SK-N-SH treated with all-trans-retinoic acid at 6 μM for 48 hours (cell line): ENCODE data around the gene DNAH14.
"Not testable (repeated sequence)": the region's sequence is repeated elsewhere in the genome, so short reads cannot be mapped to it uniquely, and the experiment has no call there.

ENCODE experiments used
- ATAC-seq: fragments of 200-7000 bp; cut with Tn5 transposase; 3 replicates; pipeline ENCODE4 v1.9.1; 2020; ENCODE audit warnings: mild to moderate bottlenecking, moderate library complexity
- ARNTL ChIP-seq: fragments of 450-650 bp; formaldehyde crosslinking; IDR thresholded peaks from 2 replicates; pipeline ENCODE4 v1.5.0; 2020; ENCODE audit warnings: low read depth, mild to moderate bottlenecking, moderate library complexity, borderline replicate concordance
- BACH2 ChIP-seq: fragments of 250-450 bp; sonication (Bioruptor Pico); IDR thresholded peaks from 2 replicates; pipeline ENCODE4 v1.9.0; 2021; ENCODE audit warnings: mild to moderate bottlenecking, borderline replicate concordance
- CREB5 ChIP-seq: fragments of 250-450 bp; sonication (Bioruptor Pico); IDR thresholded peaks from 2 replicates; pipeline ENCODE4 v1.5.1; 2020; ENCODE audit warnings: low read depth, mild to moderate bottlenecking, moderate library complexity
- CSDC2 ChIP-seq: fragments of 250-450 bp; sonication (Bioruptor Pico); IDR thresholded peaks from 2 replicates; pipeline ENCODE4 v1.5.0; 2020; ENCODE audit warnings: mild to moderate bottlenecking, moderate library complexity
- GLIS3 ChIP-seq: fragments of 250-450 bp; sonication (Bioruptor Pico); IDR thresholded peaks from 2 replicates; pipeline ENCODE4 v1.5.0; 2020; ENCODE audit warnings: mild to moderate bottlenecking, moderate library complexity
- OSR1 ChIP-seq: fragments of 250-450 bp; sonication (Bioruptor Pico); IDR thresholded peaks from 2 replicates; pipeline ENCODE4 v1.8.0; 2022; ENCODE audit warnings: moderate library complexity, mild to moderate bottlenecking, inconsistent platforms
- POU6F1 ChIP-seq: fragments of 250-450 bp; sonication (Bioruptor Pico); IDR thresholded peaks from 2 replicates; pipeline ENCODE4 v1.8.0; 2021; ENCODE audit warnings: low read depth, mild to moderate bottlenecking, moderate library complexity, borderline replicate concordance
- PPARA ChIP-seq: fragments of 250-450 bp; sonication (Bioruptor Pico); IDR thresholded peaks from 2 replicates; pipeline ENCODE4 v1.5.0; 2020; ENCODE audit warnings: mild to moderate bottlenecking, borderline replicate concordance
- RARB ChIP-seq: fragments of 250-450 bp; sonication (Bioruptor Pico); IDR thresholded peaks from 2 replicates; pipeline ENCODE4 v1.8.0; 2021; ENCODE audit warnings: mild to moderate bottlenecking, moderate library complexity
- SNAI2 ChIP-seq: fragments of 250-450 bp; sonication (Bioruptor Pico); IDR thresholded peaks from 2 replicates; pipeline ENCODE4 v1.5.0; 2020; ENCODE audit warnings: mild to moderate bottlenecking, moderate library complexity
- TCF4 ChIP-seq: fragments of 250-450 bp; sonication (Bioruptor Pico); IDR thresholded peaks from 2 replicates; pipeline ENCODE4 v1.8.0; 2021; ENCODE audit warnings: mild to moderate bottlenecking, moderate library complexity, borderline replicate concordance
- TOX ChIP-seq: fragments of 250-450 bp; sonication (Bioruptor Pico); IDR thresholded peaks from 2 replicates; pipeline ENCODE4 v1.8.0; 2021; ENCODE audit warnings: mild to moderate bottlenecking, moderate library complexity, borderline replicate concordance
- ZC3H10 ChIP-seq: fragments of 250-450 bp; sonication (Bioruptor Pico); IDR thresholded peaks from 2 replicates; pipeline ENCODE4 v1.5.1; 2021; ENCODE audit warnings: mild to moderate bottlenecking, moderate library complexity
- ZFP3 ChIP-seq: fragments of 250-450 bp; sonication (Bioruptor Pico); IDR thresholded peaks from 2 replicates; pipeline ENCODE4 v1.5.0; 2020; ENCODE audit warnings: mild to moderate bottlenecking, moderate library complexity
- ZFP30 ChIP-seq: fragments of 450-650 bp; formaldehyde crosslinking; IDR thresholded peaks from 2 replicates; pipeline ENCODE4 v1.5.0; 2022; ENCODE audit warnings: mild to moderate bottlenecking, moderate library complexity
- ZNF565 ChIP-seq: fragments of 450-650 bp; formaldehyde crosslinking; conservative IDR thresholded peaks from 2 replicates; pipeline ENCODE4 v1.5.0; 2020; ENCODE audit warnings: low read depth, mild to moderate bottlenecking, moderate library complexity
- ZNF70 ChIP-seq: fragments of 450-650 bp; formaldehyde crosslinking; IDR thresholded peaks from 2 replicates; pipeline ENCODE4 v1.5.0; 2020; ENCODE audit warnings: mild to moderate bottlenecking, moderate library complexity
- ZNF8 ChIP-seq: fragments of 450-650 bp; formaldehyde crosslinking; IDR thresholded peaks from 2 replicates; pipeline ENCODE4 v1.5.0; 2020; ENCODE audit warnings: mild to moderate bottlenecking, moderate library complexity

The DNAH14 gene

GRCh38 chr1:224929335-224930237 lies at the start of gene DNAH14:
Gene DNAH14 (plus strand): TSS chr1:224929675. CDS start chr1:224952703, 23,028 bp downstream.
- peak; percentile 98 for ATAC-seq
- TF ChIP-seq ZNF70 (CRISPR knock-in tag) = no peak
- TF ChIP-seq GLIS3 (CRISPR knock-in tag) = no peak
- TF ChIP-seq CREB5 (CRISPR knock-in tag) = no peak
- TF ChIP-seq ZC3H10 (CRISPR knock-in tag) = 0 out of 2 replicates have a peak, but pooled peaks have one; percentile 19

GRCh38 chr1:224880593-224881307 lies 48.7 kb upstream of the DNAH14 start:
- peak; percentile 21; the same call in 1 of the 3 replicates for ATAC-seq
- TF ChIP-seq OSR1 (CRISPR knock-in tag) = no peak

GRCh38 chr1:224881308-224881692 lies 48.2 kb upstream of the DNAH14 start:
- ATAC-seq = not testable (repeated sequence)

- TF ChIP-seq ZFP30 (CRISPR knock-in tag) (no peak), BACH2 (CRISPR knock-in tag) (no peak), OSR1 (CRISPR knock-in tag) (no peak), GLIS3 (CRISPR knock-in tag) (no peak), PPARA (CRISPR knock-in tag) (no peak), CSDC2 (no peak), ZFP3 (CRISPR knock-in tag) (no peak), TOX (CRISPR knock-in tag) (no peak), SNAI2 (CRISPR knock-in tag) (no peak), ZNF8 (CRISPR knock-in tag) (no peak), POU6F1 (CRISPR knock-in tag) (no peak), CREB5 (CRISPR knock-in tag) (no peak), TCF4 (no peak), RARB (CRISPR knock-in tag) (no peak)
- ATAC-seq = no peak
Measured at GRCh38 chr1:224881762-224882211, 47.7 kb upstream of the DNAH14 start.

- TF ChIP-seq ZC3H10 (CRISPR knock-in tag) (no peak), ZFP30 (CRISPR knock-in tag) (no peak), CSDC2 (no peak), SNAI2 (CRISPR knock-in tag) (no peak), ZNF565 (CRISPR knock-in tag) (no peak), ARNTL (CRISPR knock-in tag) (no peak), OSR1 (CRISPR knock-in tag) (no peak), RARB (CRISPR knock-in tag) (no peak), CREB5 (CRISPR knock-in tag) (no peak), TOX (CRISPR knock-in tag) (no peak), PPARA (CRISPR knock-in tag) (no peak)
- no peak for ATAC-seq
Measured at GRCh38 chr1:224882264-224882663, 47.2 kb upstream of the DNAH14 start.
